ENCODE measurements around the gene AGXT.

DNA sequence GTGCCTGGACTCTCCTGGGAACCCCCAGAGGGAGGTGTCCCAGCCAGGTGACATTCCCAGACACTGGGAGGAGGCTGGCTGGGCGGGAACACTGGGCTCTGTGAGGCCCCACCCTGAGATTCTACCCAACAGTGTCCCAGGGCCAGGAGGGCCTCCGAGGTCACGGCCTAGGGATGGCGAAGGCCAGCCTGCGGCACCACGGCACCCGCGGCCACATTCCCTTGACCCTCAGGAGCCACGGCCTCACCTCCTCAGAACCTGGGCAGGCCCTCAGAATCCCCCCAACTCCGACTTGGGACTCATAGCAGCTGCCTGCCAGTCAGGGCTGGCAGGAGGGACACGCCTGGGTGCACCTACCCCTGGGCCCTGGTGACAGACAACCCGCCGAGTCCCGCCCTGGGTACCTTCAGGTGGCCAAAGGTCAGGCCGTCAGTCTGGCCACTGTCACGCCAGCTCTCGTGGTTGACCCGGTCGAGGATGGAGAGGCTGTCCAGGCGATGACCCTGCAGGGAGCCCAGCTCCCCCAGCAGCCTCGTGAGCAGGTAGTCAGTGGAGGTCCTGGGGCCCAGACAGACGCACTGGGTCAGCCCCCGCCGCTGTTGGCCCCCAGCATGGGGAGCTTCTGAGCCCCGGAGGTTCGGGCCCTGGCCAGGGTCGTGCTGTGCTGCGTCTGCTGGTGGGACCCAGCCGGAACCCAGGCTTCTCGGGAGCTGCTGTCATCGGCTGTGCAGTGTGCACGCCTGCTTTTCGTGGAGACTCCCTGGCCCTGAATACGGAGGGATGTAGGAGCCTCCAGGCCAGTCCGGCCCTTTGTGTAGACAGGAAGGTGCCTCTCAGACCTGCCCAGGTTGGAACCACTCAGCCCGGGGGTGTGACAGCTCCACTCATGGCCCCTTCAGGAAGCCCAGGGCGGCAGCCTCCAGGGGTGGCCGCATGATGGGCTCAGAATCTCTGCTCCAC, 21.3 kb downstream of the AGXT start:
- TF ChIP-seq, protein P1, sequence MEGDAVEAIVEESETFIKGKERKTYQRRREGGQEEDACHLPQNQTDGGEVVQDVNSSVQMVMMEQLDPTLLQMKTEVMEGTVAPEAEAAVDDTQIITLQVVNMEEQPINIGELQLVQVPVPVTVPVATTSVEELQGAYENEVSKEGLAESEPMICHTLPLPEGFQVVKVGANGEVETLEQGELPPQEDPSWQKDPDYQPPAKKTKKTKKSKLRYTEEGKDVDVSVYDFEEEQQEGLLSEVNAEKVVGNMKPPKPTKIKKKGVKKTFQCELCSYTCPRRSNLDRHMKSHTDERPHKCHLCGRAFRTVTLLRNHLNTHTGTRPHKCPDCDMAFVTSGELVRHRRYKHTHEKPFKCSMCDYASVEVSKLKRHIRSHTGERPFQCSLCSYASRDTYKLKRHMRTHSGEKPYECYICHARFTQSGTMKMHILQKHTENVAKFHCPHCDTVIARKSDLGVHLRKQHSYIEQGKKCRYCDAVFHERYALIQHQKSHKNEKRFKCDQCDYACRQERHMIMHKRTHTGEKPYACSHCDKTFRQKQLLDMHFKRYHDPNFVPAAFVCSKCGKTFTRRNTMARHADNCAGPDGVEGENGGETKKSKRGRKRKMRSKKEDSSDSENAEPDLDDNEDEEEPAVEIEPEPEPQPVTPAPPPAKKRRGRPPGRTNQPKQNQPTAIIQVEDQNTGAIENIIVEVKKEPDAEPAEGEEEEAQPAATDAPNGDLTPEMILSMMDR (IDR thresholded peaks at IDR 0.05) = no peak
- no peak for TF ChIP-seq POLR2A (IDR thresholded peaks at IDR 0.05)
